Measurements from ENCODE around the gene PCSK4. TPM values are rescaled to one million over a fixed set of nuclear protein-coding genes. Genes with fewer than 3 reads are reported as not detected.

PCSK4 gene
- total RNA-seq, 1 donor, result 1.4 TPM

DNA sequence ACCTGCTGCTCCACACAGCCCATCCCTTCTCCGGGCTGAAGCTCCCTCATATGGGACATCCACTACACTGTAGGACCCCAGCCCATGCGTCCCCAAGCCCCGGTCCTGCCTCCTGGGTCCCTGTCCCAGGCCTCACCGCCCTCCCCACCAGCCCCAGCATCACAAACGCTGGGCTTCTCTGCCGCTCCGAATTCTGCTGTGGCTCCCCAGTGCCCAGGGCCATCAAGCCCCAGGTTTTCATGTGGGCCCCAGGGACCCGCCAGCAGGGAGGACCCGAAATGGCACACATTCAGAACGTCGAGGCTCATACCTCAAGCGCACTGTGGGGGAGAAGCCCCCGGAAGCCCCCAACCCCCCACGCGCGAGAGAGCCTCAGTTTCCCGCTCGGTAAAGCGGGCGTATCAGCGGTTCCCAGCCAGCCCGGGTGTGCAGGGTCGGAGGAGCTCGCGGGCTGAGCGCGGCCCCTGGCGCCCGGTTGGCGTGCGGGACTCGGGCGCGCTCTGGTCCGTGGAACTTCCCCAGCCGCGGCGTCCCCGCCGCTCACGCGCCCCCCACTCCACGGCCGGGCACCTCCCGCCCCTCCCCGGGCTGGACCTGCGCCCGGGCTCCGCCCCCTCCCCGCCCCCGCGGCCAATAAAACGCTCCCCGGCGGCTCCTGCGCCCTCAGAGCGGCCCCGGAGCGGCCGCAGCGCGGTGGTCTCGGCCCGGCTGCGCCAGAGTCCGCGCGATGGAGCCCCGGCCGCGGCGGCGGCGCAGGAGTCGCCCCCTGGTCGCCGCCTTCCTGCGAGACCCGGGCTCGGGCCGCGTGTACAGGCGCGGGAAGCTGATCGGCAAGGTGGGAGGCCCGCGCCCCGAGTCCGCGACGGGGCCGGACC is 33.5 kb upstream of the PCSK4 start, which contains the start of gene PLK5:
Gene PLK5, plus strand, starts transcription at position 666 of the 875 bp plus-strand sequence. CDS start 2,920 bp downstream, outside the sequence.
- Histone ChIP-seq H3K4me3 (ENCODE audit: insufficient read depth, low read length) (no peak within 1 kb of the TSS), H3K36me3 (ENCODE audit: insufficient read depth, low read length) (no peaks in the 10 kb centered on the region), H3K79me2 (ENCODE audit: insufficient read depth, low read length) (no peaks in the 10 kb centered on the region), H3K4me1 (ENCODE audit: insufficient read depth, low read length) (no peaks in the 10 kb centered on the region), H4K20me1 (ENCODE audit: insufficient read depth, low read length) (no peaks in the 10 kb centered on the region), H3K9me3 (ENCODE audit: low read depth, low read length) (no peaks in the 10 kb centered on the region), H2AFZ (ENCODE audit: low read length) (no peak within 1 kb of the TSS), H3K27ac (ENCODE audit: low read depth, low read length) (no peak within 1 kb of the TSS), H3K27me3 (ENCODE audit: insufficient read depth, low read length) (peaks cover 31% of the 10 kb centered on the region), H3K4me2 (ENCODE audit: insufficient read depth, low read length) (no peak within 1 kb of the TSS)
- DNase-seq (ENCODE audit: insufficient read length, low spot score, missing footprints), result peak; percentile 82
- TF ChIP-seq, protein P1, sequence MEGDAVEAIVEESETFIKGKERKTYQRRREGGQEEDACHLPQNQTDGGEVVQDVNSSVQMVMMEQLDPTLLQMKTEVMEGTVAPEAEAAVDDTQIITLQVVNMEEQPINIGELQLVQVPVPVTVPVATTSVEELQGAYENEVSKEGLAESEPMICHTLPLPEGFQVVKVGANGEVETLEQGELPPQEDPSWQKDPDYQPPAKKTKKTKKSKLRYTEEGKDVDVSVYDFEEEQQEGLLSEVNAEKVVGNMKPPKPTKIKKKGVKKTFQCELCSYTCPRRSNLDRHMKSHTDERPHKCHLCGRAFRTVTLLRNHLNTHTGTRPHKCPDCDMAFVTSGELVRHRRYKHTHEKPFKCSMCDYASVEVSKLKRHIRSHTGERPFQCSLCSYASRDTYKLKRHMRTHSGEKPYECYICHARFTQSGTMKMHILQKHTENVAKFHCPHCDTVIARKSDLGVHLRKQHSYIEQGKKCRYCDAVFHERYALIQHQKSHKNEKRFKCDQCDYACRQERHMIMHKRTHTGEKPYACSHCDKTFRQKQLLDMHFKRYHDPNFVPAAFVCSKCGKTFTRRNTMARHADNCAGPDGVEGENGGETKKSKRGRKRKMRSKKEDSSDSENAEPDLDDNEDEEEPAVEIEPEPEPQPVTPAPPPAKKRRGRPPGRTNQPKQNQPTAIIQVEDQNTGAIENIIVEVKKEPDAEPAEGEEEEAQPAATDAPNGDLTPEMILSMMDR (IDR thresholded peaks at IDR 0.05; ENCODE audit: extremely low read depth, low read depth, low read length), result no peak

DNA sequence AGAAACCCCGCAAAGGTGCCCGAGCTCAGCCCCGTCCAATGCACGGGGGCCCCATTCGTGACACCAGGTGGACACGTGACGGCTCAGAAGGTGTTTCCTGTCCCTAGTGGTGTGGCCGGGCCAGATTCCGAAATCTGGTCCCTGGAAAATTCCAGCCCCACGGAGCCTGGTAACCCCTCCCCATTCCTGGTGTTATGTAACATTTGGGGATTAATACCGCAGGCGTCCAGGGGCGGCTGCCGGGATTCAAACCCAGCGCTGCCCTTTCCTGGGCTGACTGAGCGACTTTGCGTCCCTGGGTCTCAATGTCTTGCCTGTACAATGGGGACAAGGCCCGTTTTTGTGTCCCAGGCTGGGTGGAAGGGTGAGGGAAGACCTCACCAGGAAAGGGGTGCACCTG is 32.7 kb upstream of the PCSK4 start:
- Histone ChIP-seq H3K4me2 (ENCODE audit: insufficient read depth, low read length) (no peak overlapping the region), H3K79me2 (ENCODE audit: insufficient read depth, low read length) (no peaks in the 10 kb centered on the region), H3K9me3 (ENCODE audit: low read depth, low read length) (no peaks in the 10 kb centered on the region), H2AFZ (ENCODE audit: low read length) (no peak overlapping the region), H3K27ac (ENCODE audit: low read depth, low read length) (no peak overlapping the region), H3K4me1 (ENCODE audit: insufficient read depth, low read length) (no peaks in the 10 kb centered on the region), H4K20me1 (ENCODE audit: insufficient read depth, low read length) (no peaks in the 10 kb centered on the region), H3K27me3 (ENCODE audit: insufficient read depth, low read length) (peaks cover 31% of the 10 kb centered on the region), H3K4me3 (ENCODE audit: insufficient read depth, low read length) (no peak overlapping the region), H3K36me3 (ENCODE audit: insufficient read depth, low read length) (no peaks in the 10 kb centered on the region)
- DNase-seq (ENCODE audit: insufficient read length, low spot score, missing footprints), result peak; percentile 64
- TF ChIP-seq, protein P1 (IDR thresholded peaks at IDR 0.05; ENCODE audit: extremely low read depth, low read depth, low read length), result no peak

DNA sequence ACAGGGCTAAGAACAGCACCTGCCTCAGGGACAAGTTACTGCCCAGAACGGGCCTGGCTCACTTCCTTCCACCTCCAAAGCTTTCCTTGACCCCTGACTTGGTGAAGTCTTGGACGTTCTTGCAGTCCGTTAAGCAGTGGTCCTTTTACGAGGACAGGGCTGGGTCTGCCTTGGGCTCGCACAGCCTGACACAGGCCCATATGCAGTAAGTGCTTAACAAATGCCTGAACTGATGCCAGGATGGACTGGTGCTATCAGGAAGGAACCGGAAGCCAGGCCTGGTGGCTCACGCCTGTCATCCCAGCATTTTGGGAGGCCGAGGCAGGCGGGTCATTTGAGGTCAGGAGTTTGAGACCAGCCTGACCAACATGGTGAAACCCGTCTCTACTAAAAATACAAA is 31.9 kb upstream of the PCSK4 start:
- Histone ChIP-seq H3K79me2 (ENCODE audit: insufficient read depth, low read length) (no peaks in the 10 kb centered on the region), H3K4me2 (ENCODE audit: insufficient read depth, low read length) (no peak overlapping the region), H3K36me3 (ENCODE audit: insufficient read depth, low read length) (no peaks in the 10 kb centered on the region), H3K27ac (ENCODE audit: low read depth, low read length) (no peak overlapping the region), H3K4me3 (ENCODE audit: insufficient read depth, low read length) (no peak overlapping the region), H4K20me1 (ENCODE audit: insufficient read depth, low read length) (no peaks in the 10 kb centered on the region), H3K9me3 (ENCODE audit: low read depth, low read length) (no peaks in the 10 kb centered on the region), H3K4me1 (ENCODE audit: insufficient read depth, low read length) (no peaks in the 10 kb centered on the region), H2AFZ (ENCODE audit: low read length) (no peak overlapping the region), H3K27me3 (ENCODE audit: insufficient read depth, low read length) (peaks cover 31% of the 10 kb centered on the region)
- TF ChIP-seq, protein P1 (IDR thresholded peaks at IDR 0.05; ENCODE audit: extremely low read depth, low read depth, low read length), result no peak
- peak; percentile 87 for DNase-seq (ENCODE audit: insufficient read length, low spot score, missing footprints)

DNA sequence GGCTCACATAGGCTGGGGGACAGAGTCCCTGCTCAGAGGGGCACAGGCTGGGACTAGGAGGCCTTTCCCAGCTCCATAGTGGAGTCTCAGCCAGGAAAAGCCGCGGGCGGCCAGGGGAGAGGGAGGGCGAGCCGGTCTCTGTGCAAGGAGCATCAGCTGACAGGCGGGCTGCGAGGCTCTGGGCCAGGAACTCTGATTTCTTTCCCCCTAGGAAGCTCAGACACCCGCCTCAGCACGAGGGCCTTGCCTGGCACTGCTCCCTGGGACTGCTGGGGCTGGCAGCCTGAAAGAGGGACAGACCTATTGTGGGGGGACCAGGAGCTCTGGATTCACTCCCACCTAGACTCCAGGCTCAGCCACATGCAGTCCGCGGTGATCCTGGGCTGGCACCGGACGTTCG is 31.5 kb upstream of the PCSK4 start:
- Histone ChIP-seq H3K4me1 (ENCODE audit: insufficient read depth, low read length) (no peaks in the 10 kb centered on the region), H3K4me3 (ENCODE audit: insufficient read depth, low read length) (no peak overlapping the region), H3K27ac (ENCODE audit: low read depth, low read length) (no peak overlapping the region), H2AFZ (ENCODE audit: low read length) (no peak overlapping the region), H3K79me2 (ENCODE audit: insufficient read depth, low read length) (no peaks in the 10 kb centered on the region), H3K36me3 (ENCODE audit: insufficient read depth, low read length) (no peaks in the 10 kb centered on the region), H3K4me2 (ENCODE audit: insufficient read depth, low read length) (no peak overlapping the region), H3K27me3 (ENCODE audit: insufficient read depth, low read length) (peaks cover 31% of the 10 kb centered on the region), H3K9me3 (ENCODE audit: low read depth, low read length) (no peaks in the 10 kb centered on the region), H4K20me1 (ENCODE audit: insufficient read depth, low read length) (no peaks in the 10 kb centered on the region)
- DNase-seq (ENCODE audit: insufficient read length, low spot score, missing footprints), result peak; percentile 72
- TF ChIP-seq, protein P1 (IDR thresholded peaks at IDR 0.05; ENCODE audit: extremely low read depth, low read depth, low read length), result no peak
